Measurements from ENCODE around the gene LY6G6F.

GRCh38 chr6:31706599-31706998, at the start of gene LY6G6F:
- TF ChIP-seq POLR2AphosphoS5 (IDR thresholded peaks at IDR 0.05) (no peak), POLR2A (IDR thresholded peaks at IDR 0.05) (no peak)
- TF ChIP-seq, protein P1, sequence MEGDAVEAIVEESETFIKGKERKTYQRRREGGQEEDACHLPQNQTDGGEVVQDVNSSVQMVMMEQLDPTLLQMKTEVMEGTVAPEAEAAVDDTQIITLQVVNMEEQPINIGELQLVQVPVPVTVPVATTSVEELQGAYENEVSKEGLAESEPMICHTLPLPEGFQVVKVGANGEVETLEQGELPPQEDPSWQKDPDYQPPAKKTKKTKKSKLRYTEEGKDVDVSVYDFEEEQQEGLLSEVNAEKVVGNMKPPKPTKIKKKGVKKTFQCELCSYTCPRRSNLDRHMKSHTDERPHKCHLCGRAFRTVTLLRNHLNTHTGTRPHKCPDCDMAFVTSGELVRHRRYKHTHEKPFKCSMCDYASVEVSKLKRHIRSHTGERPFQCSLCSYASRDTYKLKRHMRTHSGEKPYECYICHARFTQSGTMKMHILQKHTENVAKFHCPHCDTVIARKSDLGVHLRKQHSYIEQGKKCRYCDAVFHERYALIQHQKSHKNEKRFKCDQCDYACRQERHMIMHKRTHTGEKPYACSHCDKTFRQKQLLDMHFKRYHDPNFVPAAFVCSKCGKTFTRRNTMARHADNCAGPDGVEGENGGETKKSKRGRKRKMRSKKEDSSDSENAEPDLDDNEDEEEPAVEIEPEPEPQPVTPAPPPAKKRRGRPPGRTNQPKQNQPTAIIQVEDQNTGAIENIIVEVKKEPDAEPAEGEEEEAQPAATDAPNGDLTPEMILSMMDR (IDR thresholded peaks at IDR 0.05), result no peak

Measured in prostate gland (tissue), 2 donors.